HL-60 (cell line): ENCODE results near the gene PFDN2.

ENCODE experiments used
- CTCF ChIP-seq: IDR thresholded peaks from one replicate; pipeline ENCODE4 v1.5.1; 2011; ENCODE audit warnings: low read length, control low read depth, inconsistent platforms; ENCODE audit not compliant: insufficient read depth
- GABPA ChIP-seq: IDR thresholded peaks from 2 replicates; pipeline ENCODE4 v1.6.1; 2012; ENCODE audit warnings: low read depth
- POLR2AphosphoS5 ChIP-seq: IDR thresholded peaks from 2 replicates; pipeline ENCODE4 v1.6.1; 2012; ENCODE audit warnings: low read depth
- REST ChIP-seq: IDR thresholded peaks from 2 replicates; pipeline ENCODE4 v1.6.1; 2012; ENCODE audit warnings: low read depth; ENCODE audit not compliant: insufficient replicate concordance

DNA sequence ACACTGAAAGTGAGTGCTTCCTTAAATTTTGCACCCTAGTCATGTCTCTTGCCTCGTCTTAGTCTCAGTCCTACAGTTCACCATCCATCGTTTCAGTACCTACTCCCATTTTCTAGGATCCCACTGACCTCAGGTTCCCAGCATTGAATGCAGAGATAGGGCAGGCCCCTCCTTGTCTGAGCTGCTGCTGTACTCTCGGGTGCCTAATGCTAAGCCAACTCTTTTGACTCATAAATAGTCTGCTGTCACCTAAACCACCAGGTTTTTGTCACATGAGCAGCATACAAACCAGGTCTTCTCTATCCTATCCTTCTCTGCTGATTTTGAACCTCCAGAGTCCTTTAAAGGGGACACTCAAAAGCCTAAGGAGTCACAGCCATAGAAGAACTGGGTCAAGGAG is 51.1 kb downstream of the PFDN2 start:
- TF ChIP-seq POLR2AphosphoS5 (no peak), CTCF (no peak), REST (no peak), GABPA (no peak)
